ENCODE data around the gene UBE2F. TPM values are rescaled to one million over a fixed set of nuclear protein-coding genes. Genes with fewer than 3 reads are reported as not detected.

UBE2F gene
- total and polyA plus RNA-seq, 2 of the 13 experiments (the other 11 are each of a cell fraction or from before 2014, with no cell fraction given), result 35.4 to 73.1 TPM

- intact Hi-C loops (cut with micrococcal nuclease; ENCODE audit: unreplicated experiment) (no loop called here), in situ Hi-C loops (cut with HindIII; ENCODE audit: extremely low pct_ligation_motif_present, low pct_unique_long_range_greater_than_20kb) (no loop called here)
- DNase-seq (ENCODE audit: low spot score) (no peak), ATAC-seq (no peak), FAIRE-seq (no peak)
- Histone ChIP-seq H3K79me2 (ENCODE audit: insufficient read depth, low read length) (no peaks in the 10 kb centered on the region), H3K4me3 (replicated peaks in 1 of 3; ENCODE audit: insufficient read depth in 1 of 3, low read depth in 2 of 3, low read length in 3 of 3) (no peak overlapping the region), H3K9me3 (ENCODE audit: low read length) (no peaks in the 10 kb centered on the region), H3K36me3 (replicated peaks in 1 of 2; ENCODE audit: control insufficient read depth in 1 of 2, insufficient read depth in 2 of 2, low read length in 2 of 2) (peaks cover 5 to 8% of the 10 kb centered on the region in 2 experiments; a peak in 2 of 5 replicates), H3K4me2 (ENCODE audit: low read depth, low read length) (no peak overlapping the region), H3K4me1 (ENCODE audit: insufficient read depth, low read length) (peaks cover 22% of the 10 kb centered on the region), H3K9ac (ENCODE audit: insufficient read depth, low read depth, low read length) (no peak overlapping the region), H3K27me3 (ENCODE audit: control insufficient read depth in 1 of 2, insufficient read depth in 2 of 2, low read length in 2 of 2) (no peaks in the 10 kb centered on the region), H2AFZ (ENCODE audit: low read length) (no peak overlapping the region), H4K20me1 (ENCODE audit: insufficient read depth, low read length) (peaks cover 7% of the 10 kb centered on the region; the same call in 1 of the 2 replicates), H3K27ac (ENCODE audit: extremely low read length, insufficient read depth, low read length) (no peak overlapping the region)
- no peak for TF ChIP-seq ZNF678 (CRISPR knock-in tag; IDR thresholded peaks at IDR 0.05)
- no peak for TF ChIP-seq BRD4 (CRISPR knock-in tag; IDR thresholded peaks at IDR 0.05)
- ChIA-PET POLR2A (no interaction called here), CTCF (ENCODE audit: low intra/inter-chr PET ratio, low total read pairs) (no interaction called here)
- WGBS (ENCODE audit: low lambda C conversion rate), result 98% methylated on average over 1 of the region's 1 CpG
- BruUV-seq (replicated peaks), result no TSS peak
Measured at GRCh38 chr2:238010572-238010971, 43.8 kb downstream of the UBE2F start.

GRCh38 chr2:238013806-238014205 lies 47.0 kb downstream of the UBE2F start:
- Histone ChIP-seq H4K20me1 (ENCODE audit: insufficient read depth, low read length) (peaks cover 7% of the 10 kb centered on the region; the same call in 1 of the 2 replicates), H3K27ac (ENCODE audit: extremely low read length, insufficient read depth, low read length) (no peak overlapping the region), H3K4me3 (replicated peaks in 1 of 3; ENCODE audit: insufficient read depth in 1 of 3, low read depth in 2 of 3, low read length in 3 of 3) (no peak overlapping the region), H3K79me2 (ENCODE audit: insufficient read depth, low read length) (no peaks in the 10 kb centered on the region), H2AFZ (ENCODE audit: low read length) (no peak overlapping the region), H3K27me3 (ENCODE audit: control insufficient read depth in 1 of 2, insufficient read depth in 2 of 2, low read length in 2 of 2) (no peaks in the 10 kb centered on the region), H3K4me1 (ENCODE audit: insufficient read depth, low read length) (peaks cover 18% of the 10 kb centered on the region), H3K36me3 (replicated peaks in 1 of 2; ENCODE audit: control insufficient read depth in 1 of 2, insufficient read depth in 2 of 2, low read length in 2 of 2) (peaks cover 15 to 23% of the 10 kb centered on the region in 2 experiments; a peak in 4 of 5 replicates), H3K4me2 (ENCODE audit: low read depth, low read length) (no peak overlapping the region), H3K9me3 (ENCODE audit: low read length) (no peaks in the 10 kb centered on the region), H3K9ac (ENCODE audit: insufficient read depth, low read depth, low read length) (no peak overlapping the region)
- in situ Hi-C loops (cut with HindIII; ENCODE audit: extremely low pct_ligation_motif_present, low pct_unique_long_range_greater_than_20kb) (no loop called here), intact Hi-C loops (cut with micrococcal nuclease; ENCODE audit: unreplicated experiment) (no loop called here)
- no TSS peak for BruUV-seq (replicated peaks)
- CTCF ChIA-PET (ENCODE audit: low intra/inter-chr PET ratio, low total read pairs), result no interaction called here
- FAIRE-seq, result no peak
- 96% methylated on average over 7 of the region's 7 CpGs for WGBS (ENCODE audit: low lambda C conversion rate)
- ATAC-seq, result no peak
- POLR2A ChIA-PET, result no interaction called here
- TF ChIP-seq MTA1 (CRISPR knock-in tag; IDR thresholded peaks at IDR 0.05; ENCODE audit: borderline replicate concordance), result no peak
- no peak for TF ChIP-seq ZNF136 (CRISPR knock-in tag; IDR thresholded peaks at IDR 0.05; ENCODE audit: low read depth)
- TF ChIP-seq ZNF740 (CRISPR knock-in tag; IDR thresholded peaks at IDR 0.05), result no peak
- no peak for TF ChIP-seq BCL6 (CRISPR knock-in tag; IDR thresholded peaks at IDR 0.05)
- TF ChIP-seq ZFP82 (CRISPR knock-in tag; IDR thresholded peaks at IDR 0.05; ENCODE audit: borderline replicate concordance), result no peak
- no peak for TF ChIP-seq ZBTB21 (CRISPR knock-in tag; IDR thresholded peaks at IDR 0.05)
- no peak for TF ChIP-seq ZNF619 (CRISPR knock-in tag; IDR thresholded peaks at IDR 0.05)
- no peak for TF ChIP-seq MIXL1 (CRISPR knock-in tag; IDR thresholded peaks at IDR 0.05)
- TF ChIP-seq THYN1 (CRISPR knock-in tag; IDR thresholded peaks at IDR 0.05; ENCODE audit: borderline replicate concordance, low read depth), result no peak
- TF ChIP-seq JARID2 (CRISPR knock-in tag; IDR thresholded peaks at IDR 0.05; ENCODE audit: insufficient replicate concordance), result no peak
- TF ChIP-seq KLF6 (CRISPR knock-in tag; IDR thresholded peaks at IDR 0.05), result no peak
- TF ChIP-seq, protein P1, sequence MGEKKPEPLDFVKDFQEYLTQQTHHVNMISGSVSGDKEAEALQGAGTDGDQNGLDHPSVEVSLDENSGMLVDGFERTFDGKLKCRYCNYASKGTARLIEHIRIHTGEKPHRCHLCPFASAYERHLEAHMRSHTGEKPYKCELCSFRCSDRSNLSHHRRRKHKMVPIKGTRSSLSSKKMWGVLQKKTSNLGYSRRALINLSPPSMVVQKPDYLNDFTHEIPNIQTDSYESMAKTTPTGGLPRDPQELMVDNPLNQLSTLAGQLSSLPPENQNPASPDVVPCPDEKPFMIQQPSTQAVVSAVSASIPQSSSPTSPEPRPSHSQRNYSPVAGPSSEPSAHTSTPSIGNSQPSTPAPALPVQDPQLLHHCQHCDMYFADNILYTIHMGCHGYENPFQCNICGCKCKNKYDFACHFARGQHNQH (CRISPR knock-in tag; IDR thresholded peaks at IDR 0.05), result no peak
- TF ChIP-seq ZNF629 (CRISPR knock-in tag; conservative IDR thresholded peaks at IDR 0.05), result no peak
- no peak for DNase-seq (ENCODE audit: low spot score)
